Mesenchymal stem cell (in vitro differentiated cells and primary cell): Measurements from ENCODE around the gene NSG2.

ENCODE experiments used
- DNase-seq: peaks from one replicate; pipeline ENCODE4 v3.0.0-alpha.2; 2013
- H2AFZ ChIP-seq: one replicate; pipeline ENCODE4 v1.6.1; 2013; ENCODE audit warnings: low read depth, mild to moderate bottlenecking, control low read depth, inconsistent platforms, low read length, moderate library complexity
- H2AK5ac ChIP-seq: 2 replicates; pipeline ENCODE4 v1.6.1; 2013; ENCODE audit warnings: low read length, moderate library complexity, mild to moderate bottlenecking, inconsistent platforms; ENCODE audit not compliant: severe bottlenecking
- H2BK120ac ChIP-seq: one replicate; pipeline ENCODE4 v1.6.1; 2013; ENCODE audit warnings: low read depth, mild to moderate bottlenecking, inconsistent platforms, low read length, moderate library complexity
- H2BK12ac ChIP-seq, 2 experiments: one replicate each; pipeline ENCODE4 v1.6.1; 2013; ENCODE audit warnings: inconsistent platforms in 2 of 2, low read length in 2 of 2, mild to moderate bottlenecking in 2 of 2, moderate library complexity in 2 of 2, control low read depth in 1 of 2
- H2BK15ac ChIP-seq: one replicate; pipeline ENCODE4 v1.6.1; 2013; ENCODE audit warnings: mild to moderate bottlenecking, low read depth, inconsistent platforms; ENCODE audit not compliant: poor library complexity, severe bottlenecking
- H2BK5ac ChIP-seq: 2 replicates; pipeline ENCODE4 v1.6.1; 2013; ENCODE audit warnings: low read depth, mild to moderate bottlenecking, low read length, control low read depth, inconsistent platforms; ENCODE audit not compliant: poor library complexity, severe bottlenecking
- H3K14ac ChIP-seq, 2 experiments: one replicate each; pipeline ENCODE4 v1.6.1; 2013; ENCODE audit warnings: inconsistent platforms in 2 of 2, low read length in 2 of 2, control low read depth in 1 of 2, mild to moderate bottlenecking in 1 of 2, moderate library complexity in 1 of 2
- H3K18ac ChIP-seq, 2 experiments: one replicate each; pipeline ENCODE4 v1.6.1; 2013; ENCODE audit warnings: inconsistent platforms in 2 of 2, low read length in 2 of 2, control low read depth in 1 of 2, low read depth in 1 of 2, mild to moderate bottlenecking in 1 of 2
- H3K23ac ChIP-seq, 2 experiments: one replicate each; pipeline ENCODE4 v1.6.1; 2013; ENCODE audit warnings: inconsistent platforms in 2 of 2, low read length in 2 of 2, mild to moderate bottlenecking in 2 of 2, moderate library complexity in 2 of 2, control low read depth in 1 of 2
- H3K27ac ChIP-seq: 2 replicates; pipeline ENCODE4 v1.5.1; 2013; ENCODE audit warnings: mild to moderate bottlenecking, moderate library complexity, low read length, control low read depth, inconsistent platforms; ENCODE audit not compliant: poor library complexity, severe bottlenecking
- H3K27me3 ChIP-seq, 2 experiments: 2 replicates each; pipeline versions ENCODE4 v1.6.1 to v1.7.0; 2013; ENCODE audit warnings: low read length in 2 of 2, mild to moderate bottlenecking in 2 of 2, moderate library complexity in 2 of 2, control low read depth in 1 of 2, inconsistent platforms in 1 of 2; ENCODE audit not compliant: control insufficient read depth in 1 of 2, insufficient read depth in 1 of 2
- H3K36me3 ChIP-seq, 2 experiments: 2 replicates each; pipeline versions ENCODE4 v1.6.1 to v1.7.0; 2013; ENCODE audit warnings: low read length in 2 of 2, control low read depth in 1 of 2, inconsistent platforms in 1 of 2, low read depth in 1 of 2, mild to moderate bottlenecking in 1 of 2; ENCODE audit not compliant: insufficient read depth in 2 of 2, control insufficient read depth in 1 of 2
- H3K4ac ChIP-seq, 2 experiments: one replicate each; pipeline ENCODE4 v1.6.1; 2013; ENCODE audit warnings: inconsistent platforms in 2 of 2, low read length in 2 of 2, mild to moderate bottlenecking in 2 of 2, moderate library complexity in 2 of 2, control low read depth in 1 of 2, low read depth in 1 of 2
- H3K4me1 ChIP-seq: 2 replicates; pipeline ENCODE4 v1.6.1; 2013; ENCODE audit warnings: low read depth, low read length, control low read depth; ENCODE audit not compliant: control insufficient read depth, insufficient read depth
- H3K4me2 ChIP-seq: 2 replicates; pipeline ENCODE4 v1.6.1; 2013; ENCODE audit warnings: low read length, mild to moderate bottlenecking, inconsistent platforms; ENCODE audit not compliant: poor library complexity, severe bottlenecking
- H3K4me3 ChIP-seq, 2 experiments: 2 replicates each; pipeline versions ENCODE4 v1.5.1 to v1.7.0; 2013; ENCODE audit warnings: low read length in 2 of 2, mild to moderate bottlenecking in 2 of 2, control low read depth in 1 of 2, low read depth in 1 of 2; ENCODE audit not compliant: insufficient read depth in 1 of 2
- H3K79me1 ChIP-seq: replicated peaks from 2 replicates; pipeline ENCODE4 v1.6.1; 2013; ENCODE audit warnings: mild to moderate bottlenecking, control low read depth, low read length, inconsistent platforms; ENCODE audit not compliant: poor library complexity, severe bottlenecking
- H3K9ac ChIP-seq: 2 replicates; pipeline ENCODE4 v1.7.0; 2013; ENCODE audit warnings: mild to moderate bottlenecking, low read length, moderate library complexity
- H3K9me3 ChIP-seq: 2 replicates; pipeline ENCODE4 v1.7.0; 2013; ENCODE audit warnings: mild to moderate bottlenecking, low read length; ENCODE audit not compliant: control insufficient read depth
- H4K8ac ChIP-seq: one replicate; pipeline ENCODE4 v1.6.1; 2013; ENCODE audit warnings: inconsistent platforms, mild to moderate bottlenecking, low read length, moderate library complexity
- H4K91ac ChIP-seq: one replicate; pipeline ENCODE4 v1.6.1; 2013; ENCODE audit warnings: mild to moderate bottlenecking, low read length, inconsistent platforms
- whole genome bisulfite sequencing: methylation state at CpG from one replicate; pipeline ENCODE4 v1.1.7; 2013; ENCODE audit warnings: mixed read lengths; 5-methylcytosine and 5-hydroxymethylcytosine counted together

Gene NSG2

GRCh38 chr5:174157048-174157447 is 111.5 kb downstream of the NSG2 start:
- H3K4ac ChIP-seq: no peak overlapping the region
- H4K91ac ChIP-seq: no peak overlapping the region
- H3K27me3 ChIP-seq: no peaks in the 10 kb centered on the region
- H3K27ac ChIP-seq: no peak overlapping the region
- no peak overlapping the region for H2BK12ac ChIP-seq
- H3K14ac ChIP-seq: no peak overlapping the region
- H3K9me3 ChIP-seq: peaks cover 41% of the 10 kb centered on the region
- H3K36me3 ChIP-seq: no peaks in the 10 kb centered on the region
- H2BK120ac ChIP-seq: no peak overlapping the region
- H3K4me3 ChIP-seq: no peak overlapping the region
- no peak overlapping the region for H2BK5ac ChIP-seq
- H3K9ac ChIP-seq: no peak overlapping the region
- H4K8ac ChIP-seq: no peak overlapping the region
- H3K4me1 ChIP-seq: no peaks in the 10 kb centered on the region
- H2BK15ac ChIP-seq: no peak overlapping the region
- no peak overlapping the region for H2AK5ac ChIP-seq
- no peak overlapping the region for H3K23ac ChIP-seq
- no peak overlapping the region for H3K4me2 ChIP-seq
- H2AFZ ChIP-seq: no peak overlapping the region
- DNase-seq: no peak
- 65% methylated on average over 5 of the region's 5 CpGs for WGBS
- no peaks in the 10 kb centered on the region for H3K79me1 ChIP-seq
- no peak overlapping the region for H3K18ac ChIP-seq
